ENCODE measurements around the gene PRF1. TPM values are rescaled to one million over a fixed set of nuclear protein-coding genes. Genes with fewer than 3 reads are reported as not detected.

The PRF1 gene
- total and polyA plus RNA-seq, 4 donors = 2.5 to 3.1 (median 2.8) TPM

- Histone ChIP-seq H3K4me3 (ENCODE audit: low read depth in 1 of 3, low read length in 3 of 3) (no peak overlapping the region), H3K4me1 (ENCODE audit: control insufficient read depth in 4 of 4, insufficient read depth in 4 of 4, low read length in 3 of 4) (no peaks in the 10 kb centered on the region), H3K36me3 (ENCODE audit: control insufficient read depth in 4 of 4, insufficient read depth in 3 of 4, low read depth in 1 of 4, low read length in 3 of 4) (no peaks in the 10 kb centered on the region), H3K27ac (ENCODE audit: low read depth in 1 of 2, low read length in 2 of 2) (no peak overlapping the region), H3K9me3 (ENCODE audit: control insufficient read depth in 4 of 4, low read length in 3 of 4) (peaks cover 0 to 6% (median 3%) of the 10 kb centered on the region in 4 donors), H3K9ac (ENCODE audit: low read depth in 1 of 2, low read length in 2 of 2) (no peak overlapping the region), H3K27me3 (ENCODE audit: control insufficient read depth in 4 of 4, insufficient read depth in 4 of 4, low read length in 3 of 4) (no peaks in the 10 kb centered on the region)
- no peak for DNase-seq (ENCODE audit: low spot score)
- WGBS = 85% methylated on average over 7 of the region's 7 CpGs
- TF ChIP-seq ZBTB33 (IDR thresholded peaks at IDR 0.05) (no peak), MAX (IDR thresholded peaks at IDR 0.05) (no peak), CTCF (IDR thresholded peaks at IDR 0.05; ENCODE audit: low read depth, low read length, missing input control) (no peak), REST (IDR thresholded peaks at IDR 0.05) (no peak), NR2F2 (IDR thresholded peaks at IDR 0.05) (no peak)
These were observed 15.4 kb upstream of the PRF1 start for GRCh38 chr10:70617798-70618568.

GRCh38 chr10:70616761-70617160, 14.2 kb upstream of the PRF1 start:
- no peak for DNase-seq (ENCODE audit: low spot score)
- no peaks in the 10 kb centered on the region for H3K27me3 ChIP-seq (ENCODE audit: control insufficient read depth in 4 of 4, insufficient read depth in 4 of 4, low read length in 3 of 4)
- H3K4me1 ChIP-seq (ENCODE audit: control insufficient read depth in 4 of 4, insufficient read depth in 4 of 4, low read length in 3 of 4) = no peaks in the 10 kb centered on the region
- no peak overlapping the region for H3K9ac ChIP-seq (ENCODE audit: low read depth in 1 of 2, low read length in 2 of 2)
- H3K4me3 ChIP-seq (ENCODE audit: low read depth in 1 of 3, low read length in 3 of 3) = no peak overlapping the region
- WGBS = 86% methylated on average over 4 of the region's 4 CpGs
- H3K9me3 ChIP-seq (ENCODE audit: control insufficient read depth in 4 of 4, low read length in 3 of 4) = peaks cover 0 to 6% (median 3%) of the 10 kb centered on the region in 4 donors
- no peaks in the 10 kb centered on the region for H3K36me3 ChIP-seq (ENCODE audit: control insufficient read depth in 4 of 4, insufficient read depth in 3 of 4, low read depth in 1 of 4, low read length in 3 of 4)
- no peak overlapping the region for H3K27ac ChIP-seq (ENCODE audit: low read depth in 1 of 2, low read length in 2 of 2)
- no peak for TF ChIP-seq TAF1 (conservative IDR thresholded peaks at IDR 0.05)
- TF ChIP-seq RAD21 (IDR thresholded peaks at IDR 0.05) = no peak
